Renal pelvis (tissue), 4 donors: ENCODE data around the gene FBN1. TPM values are rescaled to one million over a fixed set of nuclear protein-coding genes. Genes with fewer than 3 reads are reported as not detected.

ENCODE experiments used
- DNase-seq: peaks from one replicate; pipeline ENCODE4 v3.0.0-alpha.2; 2013
- polyA plus RNA-seq, 3 donors: library from polyadenylated mRNA; unstranded; fragments of 120-200 nt; gene quantifications; one replicate each; pipeline ENCODE4 v1.2.1, GENCODE V29; 2013; ENCODE audit not compliant: insufficient read length in 3 of 3

The FBN1 gene
- polyA plus RNA-seq, 3 donors: 83.0 to 100 (median 83.5) TPM

- no peak for DNase-seq
Observed at GRCh38 chr15:48556159-48556897, 89.2 kb downstream of the FBN1 start.

- DNase-seq: no peak
Observed at GRCh38 chr15:48555241-48555881, 90.1 kb downstream of the FBN1 start.

DNA sequence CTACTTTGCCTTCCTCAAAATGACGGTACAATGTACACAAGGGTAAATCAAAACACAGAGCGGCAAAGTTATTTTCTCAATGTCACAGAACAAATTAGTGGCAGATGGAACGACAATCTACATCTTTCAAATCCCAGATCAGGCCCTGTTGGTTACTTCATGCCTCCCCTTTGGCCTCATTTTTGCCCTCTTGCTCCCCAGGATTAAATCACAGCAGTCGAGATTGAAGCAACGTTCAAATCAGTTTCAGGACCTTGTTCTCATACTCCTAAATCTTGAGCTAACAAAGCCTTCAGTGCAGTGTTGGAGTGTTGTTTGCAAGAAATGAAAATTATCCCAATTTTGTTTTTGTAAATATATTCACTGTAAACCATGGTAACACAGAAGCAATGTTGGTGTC is 91.4 kb downstream of the FBN1 start:
- no peak for DNase-seq

DNA sequence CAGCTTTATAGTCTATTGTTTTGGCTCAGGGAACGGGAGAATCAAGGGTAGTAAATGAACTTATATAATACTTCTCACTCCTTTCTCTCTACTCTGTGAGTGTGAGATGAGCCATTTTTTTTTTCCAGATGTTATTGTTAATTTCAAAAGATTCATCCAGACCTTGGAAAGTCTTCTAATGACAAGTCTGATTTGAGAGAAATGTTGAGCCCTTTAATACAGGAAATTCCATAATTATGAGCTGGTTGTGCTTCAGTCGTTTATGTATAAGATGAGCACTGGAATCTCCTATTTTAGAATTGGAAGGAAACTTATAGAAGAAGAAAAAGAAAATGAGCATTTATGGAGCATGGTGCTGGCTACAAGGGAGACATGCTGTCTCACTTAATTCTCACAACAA is 92.0 kb downstream of the FBN1 start:
- DNase-seq: no peak

GRCh38 chr15:48550822-48551525 is 94.5 kb downstream of the FBN1 start:
- DNase-seq: no peak

DNA sequence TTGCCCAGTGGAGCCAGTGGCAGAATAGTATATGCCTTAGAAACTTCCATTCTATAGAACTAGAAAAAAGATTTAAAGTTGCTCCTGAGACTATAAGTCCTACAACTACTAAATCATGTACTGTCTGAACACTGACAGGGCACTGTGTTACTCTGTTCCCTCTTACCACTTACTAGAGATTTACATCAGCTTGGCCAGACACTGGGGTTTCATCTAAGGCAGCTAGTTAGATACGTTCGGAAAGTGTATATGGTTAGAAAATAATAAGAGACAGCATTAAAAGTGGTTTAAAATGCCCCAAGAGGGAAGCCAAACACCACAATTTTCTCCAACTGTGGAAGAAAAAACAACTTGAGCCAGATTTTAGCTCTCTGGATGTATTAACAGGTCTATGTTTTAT is 97.1 kb downstream of the FBN1 start:
- no peak for DNase-seq

- DNase-seq: no peak
Observed at GRCh38 chr15:48547286-48547685, 98.2 kb downstream of the FBN1 start.

DNA sequence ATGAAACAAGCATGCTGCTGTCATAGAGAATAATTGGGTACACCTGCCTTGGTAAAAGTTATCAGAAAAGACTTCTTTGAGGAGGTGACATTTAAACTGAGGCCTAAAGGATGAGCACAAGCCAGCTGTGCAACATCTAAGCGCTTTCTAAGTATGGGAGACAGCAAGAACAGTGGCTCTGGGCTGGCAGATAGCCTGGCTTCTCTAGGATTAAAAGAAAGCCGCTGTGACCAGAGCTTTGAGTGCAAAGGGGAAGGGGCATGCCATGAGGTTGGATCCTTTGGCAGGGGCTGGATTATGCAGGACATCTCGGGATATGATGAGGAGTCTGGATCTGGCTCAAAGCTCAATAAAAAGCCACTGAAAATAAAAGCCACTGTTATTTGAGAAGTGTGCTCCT is 99.2 kb downstream of the FBN1 start:
- no peak for DNase-seq

GRCh38 chr15:48544778-48545177 is 100.7 kb downstream of the FBN1 start:
- no peak for DNase-seq

- no peak for DNase-seq
Observed at GRCh38 chr15:48541341-48542278, 103.9 kb downstream of the FBN1 start.

DNA sequence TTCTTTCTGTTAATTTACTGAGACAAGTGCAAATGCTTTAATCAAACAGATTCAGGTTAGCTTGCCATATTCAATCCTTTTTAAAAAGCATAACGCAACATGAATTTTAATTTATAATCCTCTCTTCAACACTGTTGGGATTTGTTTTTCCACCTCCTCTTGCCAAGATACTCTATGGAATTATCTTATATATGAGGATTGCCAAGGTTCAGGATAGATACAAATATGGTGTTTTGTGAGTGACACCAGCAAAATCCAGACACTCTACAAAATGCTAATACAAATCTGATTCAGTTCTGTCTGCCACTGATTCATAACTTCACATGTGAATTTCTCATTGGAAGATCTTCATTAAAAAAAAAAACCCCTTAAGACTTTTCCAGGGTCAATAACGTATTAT is 104.8 kb downstream of the FBN1 start:
- no peak for DNase-seq

DNA sequence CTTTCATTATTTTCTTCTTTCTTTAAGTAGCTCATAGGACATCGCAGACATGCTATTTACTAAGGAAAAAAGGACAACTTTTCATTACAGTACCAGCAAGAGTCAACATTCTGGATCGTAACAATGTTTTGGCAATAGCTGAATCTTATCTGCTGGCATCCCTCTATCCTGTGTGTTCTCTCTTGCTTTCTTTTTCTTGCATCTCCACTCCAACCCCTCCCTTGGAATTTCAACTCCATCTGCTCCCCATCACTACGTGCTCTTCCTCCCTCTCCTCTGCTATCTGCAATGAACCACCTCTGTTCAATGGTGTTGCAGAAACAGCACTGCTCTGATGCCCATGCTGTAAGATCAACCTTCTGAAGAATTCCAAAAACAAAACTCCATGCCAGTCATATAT is 106.6 kb downstream of the FBN1 start:
- no peak for DNase-seq

DNA sequence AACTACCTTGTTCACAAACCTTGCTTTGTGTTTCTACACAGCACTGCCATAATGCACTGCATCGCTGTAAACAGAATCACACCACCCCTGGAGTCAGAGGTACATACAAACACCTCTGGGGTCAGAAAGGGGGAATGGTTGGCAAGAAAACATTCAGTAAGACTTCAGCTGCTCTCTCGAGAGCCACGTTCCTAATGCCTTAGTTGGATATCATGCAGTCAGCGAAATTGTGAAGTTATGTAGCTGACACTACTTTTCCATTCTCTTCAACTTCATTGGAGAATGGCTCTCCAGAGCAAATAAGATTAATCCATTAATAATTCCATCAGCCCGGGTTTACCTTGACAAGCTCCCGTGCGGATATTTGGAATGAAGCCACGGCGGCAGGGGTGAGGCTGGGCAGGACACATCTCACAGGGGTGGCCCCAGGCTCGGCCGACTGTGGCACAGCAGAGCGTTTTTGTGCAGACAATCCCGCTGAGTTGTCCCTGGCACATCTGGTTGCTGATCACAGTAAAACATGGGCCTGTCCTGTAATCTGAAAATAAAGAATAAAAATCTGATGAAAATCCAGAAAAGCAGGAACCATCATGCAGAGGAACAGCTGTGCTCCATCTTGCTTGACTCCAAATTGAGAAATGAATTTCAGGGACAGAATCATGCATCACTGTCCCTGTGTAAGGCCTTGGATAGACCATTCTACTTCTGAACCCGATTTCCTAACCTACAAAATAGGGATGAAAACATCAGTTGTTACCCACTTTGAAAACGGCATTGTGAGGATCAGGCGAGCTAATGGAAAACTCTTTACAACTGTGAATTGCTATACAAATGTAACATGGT is 108.0 kb downstream of the FBN1 start:
- DNase-seq: no peak

DNA sequence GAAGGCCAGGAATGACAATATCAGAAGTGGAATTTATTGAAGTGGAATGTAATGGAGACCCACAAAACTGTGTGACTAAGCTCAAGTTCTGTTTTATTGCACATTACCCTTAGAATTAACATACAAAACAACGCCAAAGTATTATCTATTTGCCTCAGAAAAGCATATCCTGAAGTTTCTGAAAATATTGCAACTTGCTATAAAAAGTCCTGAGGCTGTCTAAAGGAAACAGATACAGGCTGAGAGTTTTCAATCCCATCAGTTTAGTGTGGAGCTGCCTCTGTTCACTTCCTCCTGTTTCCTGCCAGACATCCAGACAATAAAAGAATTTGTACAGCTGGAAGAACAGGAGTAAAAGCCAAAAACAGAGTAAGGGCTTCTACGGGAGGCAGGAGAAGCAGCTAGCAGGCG is 108.8 kb downstream of the FBN1 start:
- DNase-seq: peak; percentile 49

DNA sequence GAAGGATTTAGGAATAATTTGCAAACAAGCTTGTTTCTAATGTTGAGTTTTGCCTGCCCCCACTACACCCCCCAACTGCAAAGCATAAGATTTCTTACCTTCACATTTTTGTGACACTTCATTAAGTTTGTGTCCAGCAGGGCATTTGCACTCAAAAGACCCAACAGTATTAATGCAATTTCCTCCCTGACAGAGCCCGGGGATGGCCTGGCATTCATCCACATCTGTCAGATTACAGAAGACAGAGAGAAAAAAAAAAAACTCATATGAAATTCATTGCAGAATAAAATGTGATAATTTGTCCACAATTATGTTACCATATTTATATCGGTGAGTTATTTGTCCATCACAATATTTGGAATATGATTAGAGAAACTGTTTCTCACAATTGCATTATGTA is 111.5 kb downstream of the FBN1 start:
- no peak for DNase-seq

- DNase-seq: no peak
Observed at GRCh38 chr15:48532946-48533345, 112.6 kb downstream of the FBN1 start.

GRCh38 chr15:48530528-48530927 is 115.0 kb downstream of the FBN1 start:
- DNase-seq: no peak

DNA sequence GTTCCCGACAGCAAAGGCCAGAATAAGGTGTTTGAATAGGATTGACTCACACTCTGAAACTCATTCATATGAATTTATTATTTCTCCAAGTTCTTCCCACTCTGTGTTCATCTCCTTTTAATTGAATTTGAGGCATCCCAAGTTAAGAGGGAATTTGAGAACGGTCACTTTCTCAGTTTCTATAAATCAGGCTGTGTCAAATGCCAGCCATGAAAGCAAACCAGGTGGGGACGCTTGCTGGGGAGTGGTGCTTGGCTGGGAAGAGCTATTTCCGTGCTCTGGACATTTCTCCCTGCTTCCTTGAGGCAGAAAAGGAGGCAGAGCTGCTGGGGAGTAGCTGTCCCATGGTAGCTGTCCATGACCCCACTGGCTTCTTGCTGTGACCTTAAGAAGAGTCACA is 116.6 kb downstream of the FBN1 start:
- peak; percentile 48 for DNase-seq

- DNase-seq: no peak
Observed at GRCh38 chr15:48527517-48527916, 118.0 kb downstream of the FBN1 start.

DNA sequence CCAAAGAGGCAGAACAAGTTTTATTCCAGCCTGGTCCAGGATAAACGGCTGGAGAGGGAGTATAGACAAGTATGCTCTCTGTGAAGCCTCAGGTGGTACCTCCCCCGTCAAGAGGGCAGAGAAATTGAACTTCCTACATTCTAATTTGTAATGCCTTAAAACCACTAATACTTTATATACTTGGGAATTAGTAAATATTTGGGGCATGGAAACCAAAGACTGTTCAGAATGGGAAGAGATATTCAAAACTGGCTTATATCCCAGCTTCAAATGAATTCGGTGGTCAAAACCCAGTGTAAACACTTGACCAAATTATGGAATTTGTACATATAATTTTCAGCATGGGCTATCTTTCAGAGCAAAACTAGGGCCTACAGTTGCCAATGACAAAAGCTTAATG is 122.6 kb downstream of the FBN1 start:
- no peak for DNase-seq

- DNase-seq: no peak
Observed at GRCh38 chr15:48522123-48522522, 123.4 kb downstream of the FBN1 start.
